Measurements from ENCODE around the gene LRP5. TPM values are rescaled to one million over a fixed set of nuclear protein-coding genes. Genes with fewer than 3 reads are reported as not detected.

LRP5 gene
- total RNA-seq, 1 donor from 2014 or later: 20.2 TPM

DNA sequence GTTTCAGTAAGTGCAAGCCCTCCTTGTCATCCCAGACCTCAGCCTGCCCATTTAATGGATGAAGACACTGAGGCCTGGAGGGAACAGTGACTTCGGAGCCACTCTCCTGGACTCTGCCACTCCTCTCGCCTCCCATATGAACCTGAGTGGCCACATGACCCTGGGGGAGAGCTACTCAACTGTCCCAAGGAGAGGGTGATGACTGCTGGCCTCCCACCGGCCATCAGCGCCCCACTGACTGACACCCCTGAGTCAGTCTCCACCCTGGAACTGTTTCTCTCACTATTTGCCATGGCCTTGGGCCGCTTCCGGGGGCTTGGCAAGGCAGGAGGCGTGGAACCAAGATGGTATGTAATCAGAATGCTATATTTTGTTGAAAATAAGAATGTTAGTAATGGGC, 17.1 kb downstream of the LRP5 start:
- no peak overlapping the region for H3K4me3 ChIP-seq (ENCODE audit: insufficient read depth, low read depth, low read length)
- H3K27me3 ChIP-seq (ENCODE audit: insufficient read depth, low read length): no peaks in the 10 kb centered on the region
- H3K36me3 Mint-ChIP-seq (ENCODE audit: low read depth, unreplicated experiment): peaks cover 4% of the 10 kb centered on the region
- peaks cover 13% of the 10 kb centered on the region for H3K4me1 ChIP-seq (ENCODE audit: insufficient read depth, low read length)
- H3K9ac ChIP-seq (ENCODE audit: low read length): no peak overlapping the region
- no peaks in the 10 kb centered on the region for H3K27me3 Mint-ChIP-seq (ENCODE audit: low read depth, unreplicated experiment)
- no peaks in the 10 kb centered on the region for H3K9me3 ChIP-seq (ENCODE audit: insufficient read depth, low read depth, low read length)
- H4K20me1 ChIP-seq (ENCODE audit: insufficient read depth, low read length): peaks cover 88% of the 10 kb centered on the region
- DNase-seq (ENCODE audit: low read depth) (no peak), FAIRE-seq (no peak)
- H3K4me3 Mint-ChIP-seq (ENCODE audit: unreplicated experiment): no peak overlapping the region
- H3K79me2 ChIP-seq (ENCODE audit: insufficient read depth, low read length): peaks cover 72% of the 10 kb centered on the region
- H3K4me1 Mint-ChIP-seq (ENCODE audit: low read depth, unreplicated experiment): peaks cover 25% of the 10 kb centered on the region
- no peak overlapping the region for H2AFZ ChIP-seq (ENCODE audit: low read depth, low read length)
- H3K27ac Mint-ChIP-seq (ENCODE audit: unreplicated experiment): no peak overlapping the region
- H3K27ac ChIP-seq (ENCODE audit: low read depth, low read length): no peak overlapping the region
- TF ChIP-seq CTCF (IDR thresholded peaks at IDR 0.05; ENCODE audit: insufficient read depth, low read depth, low read length) (no peak), EZH2 (IDR thresholded peaks at IDR 0.05; ENCODE audit: insufficient read depth, low read length) (no peak)
- no peak overlapping the region for H3K4me2 ChIP-seq (ENCODE audit: low read length)
- H3K9me3 Mint-ChIP-seq (ENCODE audit: unreplicated experiment): no peaks in the 10 kb centered on the region
- no peaks in the 10 kb centered on the region for H3K36me3 ChIP-seq (ENCODE audit: insufficient read depth, low read length)

DNA sequence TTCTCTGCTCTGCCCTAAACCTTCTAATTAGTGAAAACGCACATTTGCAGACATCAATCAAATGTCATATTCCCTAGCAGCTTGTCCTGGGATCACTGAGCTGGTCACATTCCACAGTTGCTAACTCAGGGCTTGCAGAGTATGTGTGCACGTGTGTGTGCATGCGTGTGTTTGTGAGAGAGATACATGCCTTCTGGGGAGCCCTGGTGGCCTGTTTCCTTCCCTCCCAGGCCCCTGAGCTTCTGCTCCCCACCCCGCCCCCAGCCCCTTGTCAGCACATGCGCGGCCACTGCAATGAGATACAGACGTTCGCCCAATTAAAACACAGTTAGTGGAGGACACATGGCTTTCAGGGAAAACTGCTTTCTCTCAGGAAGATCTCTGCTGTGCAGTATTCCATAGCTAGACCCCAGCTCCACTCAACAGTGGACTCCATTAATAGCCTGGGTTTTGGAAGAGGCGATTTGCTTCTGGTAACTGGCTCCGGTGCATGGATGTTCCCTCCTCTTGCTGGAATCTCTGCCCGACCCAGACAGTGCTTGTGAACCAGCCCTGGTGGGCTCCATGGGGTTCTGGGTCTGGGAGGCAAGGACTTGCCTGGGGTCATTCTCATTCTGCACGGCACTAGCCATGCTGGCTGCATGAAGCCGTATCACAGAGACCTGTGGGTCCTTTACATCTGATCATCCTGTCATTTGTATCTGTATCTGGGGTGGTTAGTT, 17.7 kb downstream of the LRP5 start:
- H3K9me3 Mint-ChIP-seq (ENCODE audit: unreplicated experiment): no peaks in the 10 kb centered on the region
- no peaks in the 10 kb centered on the region for H3K27me3 Mint-ChIP-seq (ENCODE audit: low read depth, unreplicated experiment)
- Histone ChIP-seq H3K4me2 (ENCODE audit: low read length) (no peak overlapping the region), H3K27ac (ENCODE audit: low read depth, low read length) (no peak overlapping the region), H3K9ac (ENCODE audit: low read length) (no peak overlapping the region), H3K27me3 (ENCODE audit: insufficient read depth, low read length) (no peaks in the 10 kb centered on the region), H4K20me1 (ENCODE audit: insufficient read depth, low read length) (peaks cover 85% of the 10 kb centered on the region), H2AFZ (ENCODE audit: low read depth, low read length) (no peak overlapping the region), H3K4me1 (ENCODE audit: insufficient read depth, low read length) (peaks cover 13% of the 10 kb centered on the region), H3K79me2 (ENCODE audit: insufficient read depth, low read length) (peaks cover 66% of the 10 kb centered on the region), H3K4me3 (ENCODE audit: insufficient read depth, low read depth, low read length) (no peak overlapping the region), H3K36me3 (ENCODE audit: insufficient read depth, low read length) (no peaks in the 10 kb centered on the region), H3K9me3 (ENCODE audit: insufficient read depth, low read depth, low read length) (no peaks in the 10 kb centered on the region)
- H3K4me3 Mint-ChIP-seq (ENCODE audit: unreplicated experiment): no peak overlapping the region
- FAIRE-seq (no peak), DNase-seq (ENCODE audit: low read depth) (no peak)
- no peak overlapping the region for H3K27ac Mint-ChIP-seq (ENCODE audit: unreplicated experiment)
- TF ChIP-seq EZH2 (IDR thresholded peaks at IDR 0.05; ENCODE audit: insufficient read depth, low read length): no peak
- no peak for TF ChIP-seq CTCF (IDR thresholded peaks at IDR 0.05; ENCODE audit: insufficient read depth, low read depth, low read length)
- H3K4me1 Mint-ChIP-seq (ENCODE audit: low read depth, unreplicated experiment): peaks cover 25% of the 10 kb centered on the region
- peaks cover 4% of the 10 kb centered on the region for H3K36me3 Mint-ChIP-seq (ENCODE audit: low read depth, unreplicated experiment)

GRCh38 chr11:68330700-68331337, 18.4 kb downstream of the LRP5 start:
- Histone ChIP-seq H3K27me3 (ENCODE audit: insufficient read depth, low read length) (no peaks in the 10 kb centered on the region), H3K4me3 (ENCODE audit: insufficient read depth, low read depth, low read length) (no peak overlapping the region), H3K9ac (ENCODE audit: low read length) (no peak overlapping the region), H2AFZ (ENCODE audit: low read depth, low read length) (no peak overlapping the region), H3K79me2 (ENCODE audit: insufficient read depth, low read length) (peaks cover 64% of the 10 kb centered on the region), H3K9me3 (ENCODE audit: insufficient read depth, low read depth, low read length) (no peaks in the 10 kb centered on the region), H4K20me1 (ENCODE audit: insufficient read depth, low read length) (peaks cover 85% of the 10 kb centered on the region), H3K4me2 (ENCODE audit: low read length) (no peak overlapping the region), H3K27ac (ENCODE audit: low read depth, low read length) (no peak overlapping the region), H3K36me3 (ENCODE audit: insufficient read depth, low read length) (no peaks in the 10 kb centered on the region), H3K4me1 (ENCODE audit: insufficient read depth, low read length) (peaks cover 13% of the 10 kb centered on the region)
- no peak for FAIRE-seq
- no peak for DNase-seq (ENCODE audit: low read depth)
- Mint-ChIP-seq H3K27me3 (ENCODE audit: low read depth, unreplicated experiment) (no peaks in the 10 kb centered on the region), H3K4me1 (ENCODE audit: low read depth, unreplicated experiment) (peaks cover 26% of the 10 kb centered on the region), H3K4me3 (ENCODE audit: unreplicated experiment) (no peak overlapping the region), H3K27ac (ENCODE audit: unreplicated experiment) (no peak overlapping the region), H3K9me3 (ENCODE audit: unreplicated experiment) (no peaks in the 10 kb centered on the region), H3K36me3 (ENCODE audit: low read depth, unreplicated experiment) (peaks cover 4% of the 10 kb centered on the region)
- TF ChIP-seq CTCF (IDR thresholded peaks at IDR 0.05; ENCODE audit: insufficient read depth, low read depth, low read length) (no peak), EZH2 (IDR thresholded peaks at IDR 0.05; ENCODE audit: insufficient read depth, low read length) (no peak)

All from astrocyte (in vitro differentiated cells and primary cell).